Subcutaneous abdominal adipose tissue (tissue), 5 donors: ENCODE results near the gene LPIN3.

Experiments
- H3K27ac ChIP-seq: one replicate; pipeline ENCODE4 v1.7.0; 2013; ENCODE audit warnings: low read depth, mild to moderate bottlenecking, inconsistent platforms, low read length, moderate library complexity
- H3K27me3 ChIP-seq, 5 donors: one replicate each; pipeline ENCODE4 v1.7.0; 2013; ENCODE audit warnings: low read length in 5 of 5, inconsistent platforms in 1 of 5; ENCODE audit not compliant: control insufficient read depth in 5 of 5, insufficient read depth in 4 of 5
- H3K36me3 ChIP-seq, 5 donors: one replicate each; pipeline ENCODE4 v1.7.0; 2013; ENCODE audit warnings: low read length in 5 of 5; ENCODE audit not compliant: control insufficient read depth in 5 of 5, insufficient read depth in 5 of 5
- H3K4me1 ChIP-seq, 5 donors: one replicate each; pipeline ENCODE4 v1.7.0; 2013; ENCODE audit warnings: low read length in 5 of 5, mild to moderate bottlenecking in 3 of 5, moderate library complexity in 1 of 5; ENCODE audit not compliant: control insufficient read depth in 5 of 5, insufficient read depth in 5 of 5
- H3K4me3 ChIP-seq, 5 donors: one replicate each; pipeline ENCODE4 v1.7.0; 2013; ENCODE audit warnings: low read length in 5 of 5, low read depth in 1 of 5
- H3K9ac ChIP-seq, 5 donors: one replicate each; pipeline ENCODE4 v1.7.0; 2013; ENCODE audit warnings: low read length in 5 of 5, mild to moderate bottlenecking in 4 of 5, moderate library complexity in 3 of 5
- H3K9me3 ChIP-seq, 5 donors: one replicate each; pipeline ENCODE4 v1.7.0; 2013; ENCODE audit warnings: low read length in 5 of 5; ENCODE audit not compliant: control insufficient read depth in 5 of 5
- donor health status: healthy.
- donor health status: healthy.
- donor health status: healthy.
- donor health status: healthy.
- donor health status: healthy.

LPIN3 gene

GRCh38 chr20:41364967-41365765, 24.5 kb downstream of the LPIN3 start:
- Histone ChIP-seq H3K9ac (no peak overlapping the region), H3K4me3 (peak overlapping the region in 1 of 5 donors; percentile 28), H3K4me1 (peaks cover 0 to 12% (median 7%) of the 10 kb centered on the region in 5 donors), H3K27me3 (peaks cover 25 to 44% (median 36%) of the 10 kb centered on the region in 5 donors), H3K9me3 (no peaks in the 10 kb centered on the region), H3K36me3 (no peaks in the 10 kb centered on the region), H3K27ac (no peak overlapping the region)

GRCh38 chr20:41365777-41366545, 25.3 kb downstream of the LPIN3 start:
- Histone ChIP-seq H3K27me3 (peaks cover 25 to 44% (median 36%) of the 10 kb centered on the region in 5 donors), H3K4me1 (peaks cover 0 to 12% (median 7%) of the 10 kb centered on the region in 5 donors), H3K36me3 (no peaks in the 10 kb centered on the region), H3K27ac (no peak overlapping the region), H3K9ac (no peak overlapping the region), H3K9me3 (peaks cover 0 to 2% (median 1%) of the 10 kb centered on the region in 5 donors), H3K4me3 (peak overlapping the region in 4 of 5 donors; percentile 17 to 28 (median 23))

GRCh38 chr20:41366546-41367392, 26.1 kb downstream of the LPIN3 start, which contains the start of gene EMILIN3:
Gene EMILIN3 (minus strand): TSS chr20:41366818. CDS start chr20:41366634, 184 bp downstream.
- Histone ChIP-seq H3K27ac (no peak within 1 kb of the TSS), H3K4me3 (peak within 1 kb of the TSS in 4 of 5 donors; percentile 17 to 35 (median 25)), H3K4me1 (peaks cover 0 to 12% (median 7%) of the 10 kb centered on the region in 5 donors), H3K27me3 (peaks cover 25 to 44% (median 36%) of the 10 kb centered on the region in 5 donors), H3K36me3 (no peaks in the 10 kb centered on the region), H3K9me3 (peaks cover 3 to 8% (median 7%) of the 10 kb centered on the region in 5 donors), H3K9ac (no peak within 1 kb of the TSS)

DNA sequence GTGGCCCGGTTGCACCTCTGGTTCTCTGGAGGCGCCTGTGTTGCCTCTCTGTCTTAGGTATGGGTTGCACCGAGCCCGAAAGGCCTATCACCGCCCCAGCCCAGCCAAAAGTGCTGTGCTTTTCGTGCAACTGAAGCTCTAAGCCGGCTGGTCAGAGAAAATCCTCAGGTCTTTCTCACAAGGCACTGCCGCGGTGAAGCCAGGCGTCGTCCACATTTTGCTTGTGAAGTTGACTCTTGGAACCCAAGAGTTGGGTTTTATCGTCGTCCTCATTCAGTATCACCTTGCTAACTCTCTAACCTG, 26.7 kb downstream of the LPIN3 start:
- H3K27ac ChIP-seq, result no peak overlapping the region
- peaks cover 0 to 12% (median 7%) of the 10 kb centered on the region in 5 donors for H3K4me1 ChIP-seq
- no peak overlapping the region for H3K4me3 ChIP-seq
- H3K9me3 ChIP-seq, result peaks cover 3 to 12% (median 7%) of the 10 kb centered on the region in 5 donors
- H3K36me3 ChIP-seq, result no peaks in the 10 kb centered on the region
- no peak overlapping the region for H3K9ac ChIP-seq
- peaks cover 25 to 44% (median 39%) of the 10 kb centered on the region in 5 donors for H3K27me3 ChIP-seq

DNA sequence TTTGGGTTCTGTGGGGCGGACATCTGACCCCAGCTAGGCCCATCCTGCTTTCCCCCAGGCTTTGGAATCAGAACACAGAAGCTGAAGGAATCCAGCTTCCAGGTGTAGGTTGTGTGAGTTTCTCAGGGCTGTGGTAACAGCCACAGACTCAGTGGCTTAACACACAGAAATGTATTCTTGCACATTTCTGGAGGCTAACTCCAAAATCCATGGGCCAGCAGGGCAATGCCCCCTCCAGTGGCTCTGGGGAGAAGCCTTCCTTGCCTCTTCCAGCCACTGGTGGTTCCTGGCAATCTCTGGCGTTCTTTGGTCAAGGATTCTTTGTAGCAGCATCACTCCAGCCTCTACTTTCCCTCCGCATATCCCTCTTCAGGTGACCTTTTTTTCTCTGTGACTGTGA, 27.3 kb downstream of the LPIN3 start:
- H3K27me3 ChIP-seq, result peaks cover 25 to 45% (median 40%) of the 10 kb centered on the region in 5 donors
- no peak overlapping the region for H3K27ac ChIP-seq
- H3K4me1 ChIP-seq, result peaks cover 0 to 12% (median 7%) of the 10 kb centered on the region in 5 donors
- H3K9ac ChIP-seq, result no peak overlapping the region
- H3K9me3 ChIP-seq, result peaks cover 3 to 14% (median 7%) of the 10 kb centered on the region in 5 donors
- H3K36me3 ChIP-seq, result no peaks in the 10 kb centered on the region
- H3K4me3 ChIP-seq, result no peak overlapping the region

GRCh38 chr20:41369673-41370072, 29.1 kb downstream of the LPIN3 start:
- Histone ChIP-seq H3K36me3 (no peaks in the 10 kb centered on the region), H3K9me3 (peaks cover 3 to 14% (median 7%) of the 10 kb centered on the region in 5 donors), H3K9ac (no peak overlapping the region), H3K27ac (no peak overlapping the region), H3K27me3 (peaks cover 22 to 37% (median 33%) of the 10 kb centered on the region in 5 donors), H3K4me1 (peaks cover 0 to 12% (median 7%) of the 10 kb centered on the region in 5 donors), H3K4me3 (no peak overlapping the region)

DNA sequence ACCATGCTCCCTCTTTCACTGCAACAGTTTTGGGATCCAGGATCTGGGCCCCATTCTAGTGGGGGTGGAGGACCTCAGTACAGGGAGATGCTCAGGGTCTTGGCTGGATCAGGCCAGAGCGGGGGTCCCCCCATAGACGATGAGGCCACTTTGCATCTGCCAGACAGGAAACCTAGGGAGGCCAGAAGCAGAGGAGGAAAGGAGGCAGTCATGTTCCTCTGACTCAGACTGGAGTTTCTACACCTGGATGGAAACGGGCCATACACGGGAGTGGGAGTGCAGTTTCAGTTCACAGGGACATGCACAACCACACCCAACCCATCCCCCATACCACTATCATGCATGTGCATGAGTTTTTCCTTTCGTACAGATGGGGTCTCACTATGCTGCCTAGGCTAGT, 29.6 kb downstream of the LPIN3 start:
- Histone ChIP-seq H3K9ac (no peak overlapping the region), H3K4me3 (no peak overlapping the region), H3K4me1 (peaks cover 0 to 12% (median 7%) of the 10 kb centered on the region in 5 donors), H3K27ac (no peak overlapping the region), H3K36me3 (no peaks in the 10 kb centered on the region), H3K27me3 (peaks cover 19 to 34% (median 28%) of the 10 kb centered on the region in 5 donors), H3K9me3 (peaks cover 3 to 14% (median 7%) of the 10 kb centered on the region in 5 donors)

GRCh38 chr20:41371371-41371770, 30.8 kb downstream of the LPIN3 start:
- Histone ChIP-seq H3K27ac (no peak overlapping the region), H3K36me3 (no peaks in the 10 kb centered on the region), H3K27me3 (peaks cover 14 to 26% (median 24%) of the 10 kb centered on the region in 5 donors), H3K9me3 (peaks cover 3 to 14% (median 7%) of the 10 kb centered on the region in 5 donors), H3K9ac (no peak overlapping the region), H3K4me3 (peak overlapping the region in 1 of 5 donors; percentile 39), H3K4me1 (peaks cover 0 to 4% (median 0%) of the 10 kb centered on the region in 5 donors)

DNA sequence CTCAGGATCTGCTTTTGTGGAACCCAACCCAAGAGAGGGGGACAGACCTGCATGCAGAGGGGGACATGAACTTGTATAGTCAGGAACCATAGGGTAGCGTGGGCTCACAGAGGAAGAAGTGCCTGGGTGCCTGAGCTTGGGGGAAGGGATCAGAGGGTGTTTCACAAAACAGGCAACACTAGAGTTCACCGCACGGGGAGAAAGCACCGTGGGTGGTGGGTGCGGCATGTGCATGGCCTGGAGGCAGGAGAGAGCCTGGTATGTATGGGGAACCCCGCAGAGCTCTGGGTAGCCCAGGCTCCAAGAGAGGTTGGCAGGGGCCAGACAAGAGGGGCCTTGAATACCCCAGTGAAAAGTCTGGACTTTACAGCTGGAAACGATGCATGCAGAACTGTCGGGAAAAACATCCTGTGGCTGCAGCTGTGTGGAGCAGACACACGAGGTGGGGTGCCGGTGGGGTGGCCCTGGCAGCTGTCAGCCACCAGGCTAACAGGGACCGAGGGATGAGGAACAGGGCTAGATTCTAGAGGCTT, 32.7 kb downstream of the LPIN3 start:
- H3K27me3 ChIP-seq, result peaks cover 6 to 14% (median 11%) of the 10 kb centered on the region in 5 donors
- H3K27ac ChIP-seq, result no peak overlapping the region
- H3K9ac ChIP-seq, result no peak overlapping the region
- no peaks in the 10 kb centered on the region for H3K36me3 ChIP-seq
- no peak overlapping the region for H3K4me3 ChIP-seq
- peaks cover 3 to 14% (median 7%) of the 10 kb centered on the region in 5 donors for H3K9me3 ChIP-seq
- H3K4me1 ChIP-seq, result no peaks in the 10 kb centered on the region
